Body of pancreas (tissue), 4 donors: ENCODE measurements around the gene THSD7B.
"Not testable (repeated sequence)": the region's sequence is repeated elsewhere in the genome, so short reads cannot be mapped to it uniquely, and the experiment has no call there.

Experiments
- CTCF ChIP-seq, 7 experiments: fragments of 450-650 bp in 4 of 7; fragments of 200-600 bp in 3 of 7; sonication (generic) in 3 of 7; IDR thresholded peaks; one replicate each; pipeline ENCODE4 v1.5.1; 2016 to 2019; ENCODE audit warnings: antibody characterized with exemption in 7 of 7
- POLR2A ChIP-seq, 3 donors: fragments of 450-650 bp; IDR thresholded peaks; one replicate each; pipeline ENCODE4 v1.6.1; 2016; ENCODE audit warnings: antibody characterized with exemption in 3 of 3, mild to moderate bottlenecking in 2 of 3

DNA sequence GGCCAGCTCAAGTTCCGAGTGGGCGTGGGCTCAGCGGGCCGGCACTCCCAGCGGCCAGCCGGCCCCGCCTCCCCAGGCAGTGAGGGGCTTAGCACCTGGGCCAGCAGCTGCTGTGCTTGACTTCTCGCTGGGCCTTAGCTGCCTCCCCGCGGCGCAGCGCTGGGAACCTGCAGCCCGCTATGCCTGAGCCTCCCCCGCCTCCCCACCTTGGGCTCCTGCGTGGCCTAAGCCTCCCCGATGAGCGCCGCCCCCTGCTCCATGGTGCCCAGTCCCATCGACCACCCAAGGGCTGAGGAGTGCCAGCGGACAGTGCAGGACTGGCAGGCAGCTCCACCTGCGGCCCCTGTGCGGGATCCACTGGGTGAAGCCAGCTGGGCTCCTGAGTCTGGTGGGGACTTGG is 6.8 kb upstream of the THSD7B start:
- not testable (repeated sequence) for TF ChIP-seq CTCF, POLR2A (IDR thresholded peaks at IDR 0.05)
